GM18907 (cell line): Measurements from ENCODE around the gene GRIN3B.
"Not testable (repeated sequence)": the region's sequence is repeated elsewhere in the genome, so short reads cannot be mapped to it uniquely, and the experiment has no call there.

Experiments used
- ATAC-seq: cut with Tn5 transposase; IDR thresholded peaks from one replicate; pipeline ENCODE4 v1.9.1; 2021; ENCODE audit warnings: mild to moderate bottlenecking, moderate library complexity; ENCODE audit not compliant: unreplicated experiment

Gene GRIN3B

DNA sequence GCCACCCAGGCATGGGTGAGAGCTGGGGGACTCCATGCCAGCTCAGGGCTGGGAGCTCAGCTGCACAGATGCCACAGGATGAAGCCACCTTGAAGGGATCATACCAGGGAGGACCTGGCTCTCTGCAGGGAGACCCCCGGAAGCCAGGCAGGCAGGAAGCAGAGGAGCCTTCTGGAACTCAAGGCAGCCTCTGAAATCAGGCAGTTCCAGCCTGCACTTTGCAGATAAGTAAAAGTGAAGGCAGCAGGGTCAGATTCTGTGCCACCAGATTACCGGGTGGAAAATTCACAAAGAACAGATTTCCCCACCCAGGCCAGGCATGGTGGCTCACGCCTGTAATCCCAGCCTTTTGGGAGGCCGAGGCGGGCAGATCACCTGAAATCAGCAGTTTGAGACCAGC is 18.2 kb downstream of the GRIN3B start:
- no peak for ATAC-seq

- no peak for ATAC-seq
Observed at GRCh38 chr19:1018932-1019615, 18.9 kb downstream of the GRIN3B start.

- no peak for ATAC-seq
Observed at GRCh38 chr19:1019616-1019961, 19.4 kb downstream of the GRIN3B start.

GRCh38 chr19:1019980-1020867 is 20.0 kb downstream of the GRIN3B start:
- ATAC-seq, result peak; percentile 0

GRCh38 chr19:1020868-1021425 is 20.7 kb downstream of the GRIN3B start, which contains the start of gene TMEM259:
TSS of gene TMEM259 (minus strand) at chr19:1021123. CDS start at chr19:1020996, 127 bp downstream.
- ATAC-seq, result peak; percentile 75

DNA sequence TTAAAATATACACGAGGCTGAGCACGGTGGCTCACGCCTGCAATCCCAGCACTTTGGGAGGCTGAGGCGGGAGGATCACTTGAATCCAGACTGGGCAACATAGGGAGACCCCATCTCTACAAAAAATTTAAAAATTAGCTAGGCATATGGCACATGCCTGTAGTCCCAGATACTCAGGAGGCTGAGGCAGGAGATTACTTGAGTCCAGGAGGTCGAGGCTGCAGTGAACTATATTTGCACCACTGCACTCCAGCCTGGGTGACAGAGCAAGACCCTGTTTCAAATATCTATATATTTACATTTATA is 23.6 kb downstream of the GRIN3B start:
- not testable (repeated sequence) for ATAC-seq

GRCh38 chr19:1025080-1025479 is 24.9 kb downstream of the GRIN3B start:
- not testable (repeated sequence) for ATAC-seq

GRCh38 chr19:1025960-1026782 is 26.0 kb downstream of the GRIN3B start, which contains the start of gene CNN2:
TSS of gene CNN2 (plus strand) at chr19:1026608. CDS start at chr19:1026662, 54 bp downstream.
- peak; percentile 44 for ATAC-seq

- peak; percentile 6 for ATAC-seq
Observed at GRCh38 chr19:1026783-1027649, 26.8 kb downstream of the GRIN3B start.

- ATAC-seq, result no peak
Observed at GRCh38 chr19:1027650-1028061, 27.4 kb downstream of the GRIN3B start.

DNA sequence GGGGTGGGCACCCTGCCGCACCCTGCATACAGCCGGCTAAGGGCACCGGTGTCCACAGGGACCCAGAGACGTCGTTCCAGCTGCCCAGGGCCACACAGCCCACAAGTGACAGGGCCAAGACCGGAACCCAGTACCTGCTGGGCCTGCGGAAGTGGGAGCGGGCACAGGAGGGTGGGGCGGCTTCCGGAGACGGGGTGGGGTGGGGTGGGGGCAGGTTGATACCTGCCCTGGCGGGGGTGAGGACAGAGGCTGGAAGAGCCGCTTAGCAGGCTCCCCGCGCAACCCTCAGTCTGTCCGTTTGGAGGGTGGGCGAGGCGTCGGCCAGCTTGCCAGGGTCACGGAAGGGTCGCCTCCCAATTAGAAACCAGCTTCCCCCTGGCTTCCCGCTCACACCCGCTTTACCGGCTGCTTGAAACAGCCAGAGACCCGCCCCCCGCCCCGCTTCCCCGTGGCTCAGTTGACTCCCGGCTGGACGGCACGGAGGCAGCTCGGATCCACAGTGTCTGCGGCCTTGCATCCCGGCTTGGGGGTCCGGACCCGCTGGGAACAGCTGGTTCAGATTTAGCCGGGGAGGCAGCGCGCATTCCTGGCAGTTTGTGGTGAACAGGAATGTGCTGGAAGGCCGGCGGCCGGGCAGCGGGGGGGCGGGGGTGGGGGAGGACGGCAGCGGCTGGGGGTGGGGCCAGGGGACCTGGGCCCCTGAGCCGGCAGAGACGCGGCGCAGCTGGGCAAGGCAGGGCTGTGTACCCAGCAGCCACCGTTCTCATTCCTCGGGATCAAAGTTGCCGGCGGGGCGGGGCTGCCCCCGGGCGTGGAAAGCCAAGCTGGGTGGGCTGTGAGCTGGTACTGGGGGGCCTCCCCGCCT is 28.1 kb downstream of the GRIN3B start:
- ATAC-seq, result no peak

GRCh38 chr19:1032264-1032867 is 32.1 kb downstream of the GRIN3B start:
- ATAC-seq, result no peak

- no peak for ATAC-seq
Observed at GRCh38 chr19:1035998-1036621, 35.9 kb downstream of the GRIN3B start.

DNA sequence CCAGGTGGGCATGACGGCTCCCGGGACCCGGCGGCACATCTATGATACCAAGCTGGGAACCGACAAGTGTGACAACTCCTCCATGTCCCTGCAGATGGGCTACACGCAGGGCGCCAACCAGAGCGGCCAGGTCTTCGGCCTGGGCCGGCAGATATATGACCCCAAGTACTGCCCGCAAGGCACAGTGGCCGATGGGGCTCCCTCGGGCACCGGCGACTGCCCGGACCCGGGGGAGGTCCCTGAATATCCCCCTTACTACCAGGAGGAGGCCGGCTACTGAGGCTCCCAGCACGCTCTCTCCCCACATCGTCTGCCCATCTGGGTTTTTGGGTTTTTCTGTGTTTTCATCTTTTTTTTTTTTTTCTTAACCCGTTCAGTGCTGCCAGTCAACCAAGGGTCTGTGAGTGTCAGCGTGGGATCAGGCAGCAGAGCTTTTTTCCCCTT is 37.4 kb downstream of the GRIN3B start:
- no peak for ATAC-seq

DNA sequence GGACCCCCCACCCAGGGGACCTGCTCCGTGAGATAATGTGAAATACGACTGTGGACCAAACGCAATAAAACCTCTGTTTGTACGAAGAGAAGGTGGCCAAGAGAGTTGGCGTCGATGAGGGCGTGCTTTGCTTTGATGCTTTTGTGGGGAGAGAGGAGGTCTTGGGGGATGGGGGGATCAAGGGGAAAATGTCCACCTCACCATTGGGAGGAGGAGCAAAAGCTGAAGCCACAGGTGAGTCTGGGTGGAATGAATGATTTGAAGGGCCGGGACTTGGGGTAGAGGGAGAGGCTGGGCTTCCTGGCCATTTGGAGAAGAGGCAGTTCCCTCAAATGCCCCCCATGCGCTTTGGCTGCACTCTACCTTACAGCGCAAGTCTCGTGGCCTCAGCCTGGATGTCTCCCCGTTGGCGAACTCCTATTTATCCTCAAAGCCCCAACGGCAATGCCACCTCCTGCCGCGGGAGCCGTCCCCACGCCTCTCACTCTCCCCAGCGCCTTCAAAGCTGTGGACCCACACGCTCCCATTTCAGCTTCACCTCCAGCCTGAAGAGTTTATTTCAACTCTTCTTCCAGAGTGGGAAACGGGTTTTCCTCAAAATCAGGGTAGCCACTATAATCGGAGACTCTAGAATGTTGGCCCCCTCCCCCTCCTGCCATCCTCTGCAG is 38.9 kb downstream of the GRIN3B start:
- no peak for ATAC-seq

GRCh38 chr19:1039646-1040475 is 39.6 kb downstream of the GRIN3B start, which contains the start of gene ABCA7:
TSS of gene ABCA7 (plus strand) at chr19:1040107. CDS start at chr19:1041362, 1,255 bp downstream.
- peak; percentile 70 for ATAC-seq
